Measurements from ENCODE around the gene CEP350.

Gene CEP350

GRCh38 chr1:180103819-180104218 is 149.2 kb downstream of the CEP350 start:
- H3K27me3 ChIP-seq (ENCODE audit: low read depth, low read length), result no peaks in the 10 kb centered on the region
- H3K27ac ChIP-seq (ENCODE audit: low read length), result no peak overlapping the region
- H3K4me3 ChIP-seq (ENCODE audit: low read depth in 1 of 2, low read length in 2 of 2), result no peak overlapping the region
- H3K4me1 ChIP-seq (ENCODE audit: control insufficient read depth in 1 of 2, insufficient read depth in 2 of 2, low read length in 2 of 2), result peaks cover 0 to 8% of the 10 kb centered on the region in 2 donors
- H3K36me3 ChIP-seq (ENCODE audit: control insufficient read depth in 1 of 2, insufficient read depth in 2 of 2, low read length in 2 of 2), result peaks cover 18 to 24% of the 10 kb centered on the region in 2 donors
- H3K9me3 ChIP-seq (ENCODE audit: control insufficient read depth in 1 of 2, low read length in 2 of 2), result no peaks in the 10 kb centered on the region

GRCh38 chr1:180112091-180112490 is 157.5 kb downstream of the CEP350 start:
- Histone ChIP-seq H3K36me3 (ENCODE audit: control insufficient read depth in 1 of 2, insufficient read depth in 2 of 2, low read length in 2 of 2) (peaks cover 15 to 23% of the 10 kb centered on the region in 2 donors), H3K27ac (ENCODE audit: low read length) (peak overlapping the region; percentile 39), H3K9me3 (ENCODE audit: control insufficient read depth in 1 of 2, low read length in 2 of 2) (no peaks in the 10 kb centered on the region)

GRCh38 chr1:180112984-180113647 is 158.5 kb downstream of the CEP350 start:
- Histone ChIP-seq H3K27me3 (ENCODE audit: low read depth, low read length) (no peaks in the 10 kb centered on the region), H3K4me1 (ENCODE audit: control insufficient read depth in 1 of 2, insufficient read depth in 2 of 2, low read length in 2 of 2) (peaks cover 0 to 36% of the 10 kb centered on the region in 2 donors), H3K4me3 (ENCODE audit: low read depth in 1 of 2, low read length in 2 of 2) (no peak overlapping the region), H3K27ac (ENCODE audit: low read length) (peak overlapping the region; percentile 57), H3K9me3 (ENCODE audit: control insufficient read depth in 1 of 2, low read length in 2 of 2) (no peaks in the 10 kb centered on the region), H3K36me3 (ENCODE audit: control insufficient read depth in 1 of 2, insufficient read depth in 2 of 2, low read length in 2 of 2) (peaks cover 15 to 21% of the 10 kb centered on the region in 2 donors)

More at GRCh38 chr1:180112091-180112490, 157.5 kb downstream of the CEP350 start:
- Histone ChIP-seq H3K4me1 (ENCODE audit: control insufficient read depth in 1 of 2, insufficient read depth in 2 of 2, low read length in 2 of 2) (peaks cover 0 to 37% of the 10 kb centered on the region in 2 donors), H3K27me3 (ENCODE audit: low read depth, low read length) (no peaks in the 10 kb centered on the region), H3K4me3 (ENCODE audit: low read depth in 1 of 2, low read length in 2 of 2) (no peak overlapping the region)

- Histone ChIP-seq H3K27me3 (ENCODE audit: low read depth, low read length) (no peaks in the 10 kb centered on the region), H3K36me3 (ENCODE audit: control insufficient read depth in 1 of 2, insufficient read depth in 2 of 2, low read length in 2 of 2) (peaks cover 15 to 21% of the 10 kb centered on the region in 2 donors), H3K9me3 (ENCODE audit: control insufficient read depth in 1 of 2, low read length in 2 of 2) (no peaks in the 10 kb centered on the region), H3K4me1 (ENCODE audit: control insufficient read depth in 1 of 2, insufficient read depth in 2 of 2, low read length in 2 of 2) (peaks cover 0 to 28% of the 10 kb centered on the region in 2 donors), H3K27ac (ENCODE audit: low read length) (no peak overlapping the region), H3K4me3 (ENCODE audit: low read depth in 1 of 2, low read length in 2 of 2) (no peak overlapping the region)
Observed at GRCh38 chr1:180114396-180114945, 159.9 kb downstream of the CEP350 start.

- Histone ChIP-seq H3K27me3 (ENCODE audit: low read depth, low read length) (no peaks in the 10 kb centered on the region), H3K27ac (ENCODE audit: low read length) (no peak overlapping the region), H3K9me3 (ENCODE audit: control insufficient read depth in 1 of 2, low read length in 2 of 2) (no peaks in the 10 kb centered on the region), H3K4me3 (ENCODE audit: low read depth in 1 of 2, low read length in 2 of 2) (no peak overlapping the region), H3K4me1 (ENCODE audit: control insufficient read depth in 1 of 2, insufficient read depth in 2 of 2, low read length in 2 of 2) (peaks cover 0 to 26% of the 10 kb centered on the region in 2 donors), H3K36me3 (ENCODE audit: control insufficient read depth in 1 of 2, insufficient read depth in 2 of 2, low read length in 2 of 2) (peaks cover 0 to 4% of the 10 kb centered on the region in 2 donors)
Observed at GRCh38 chr1:180116964-180117763, 162.6 kb downstream of the CEP350 start.

GRCh38 chr1:180117764-180118116 is 163.1 kb downstream of the CEP350 start:
- Histone ChIP-seq H3K4me1 (ENCODE audit: control insufficient read depth in 1 of 2, insufficient read depth in 2 of 2, low read length in 2 of 2) (peaks cover 0 to 21% of the 10 kb centered on the region in 2 donors), H3K27ac (ENCODE audit: low read length) (no peak overlapping the region), H3K9me3 (ENCODE audit: control insufficient read depth in 1 of 2, low read length in 2 of 2) (no peaks in the 10 kb centered on the region), H3K36me3 (ENCODE audit: control insufficient read depth in 1 of 2, insufficient read depth in 2 of 2, low read length in 2 of 2) (no peaks in the 10 kb centered on the region), H3K4me3 (ENCODE audit: low read depth in 1 of 2, low read length in 2 of 2) (no peak overlapping the region), H3K27me3 (ENCODE audit: low read depth, low read length) (no peaks in the 10 kb centered on the region)

- no peaks in the 10 kb centered on the region for H3K36me3 ChIP-seq (ENCODE audit: control insufficient read depth in 1 of 2, insufficient read depth in 2 of 2, low read length in 2 of 2)
Observed at GRCh38 chr1:180119837-180120236, 165.2 kb downstream of the CEP350 start.

GRCh38 chr1:180123463-180123936 is 168.9 kb downstream of the CEP350 start:
- Histone ChIP-seq H3K27me3 (ENCODE audit: low read depth, low read length) (no peaks in the 10 kb centered on the region), H3K27ac (ENCODE audit: low read length) (no peak overlapping the region), H3K4me1 (ENCODE audit: control insufficient read depth in 1 of 2, insufficient read depth in 2 of 2, low read length in 2 of 2) (no peaks in the 10 kb centered on the region), H3K4me3 (ENCODE audit: low read depth in 1 of 2, low read length in 2 of 2) (no peak overlapping the region), H3K9me3 (ENCODE audit: control insufficient read depth in 1 of 2, low read length in 2 of 2) (no peaks in the 10 kb centered on the region), H3K36me3 (ENCODE audit: control insufficient read depth in 1 of 2, insufficient read depth in 2 of 2, low read length in 2 of 2) (no peaks in the 10 kb centered on the region)

More at GRCh38 chr1:180119837-180120236, 165.2 kb downstream of the CEP350 start:
- H3K9me3 ChIP-seq (ENCODE audit: control insufficient read depth in 1 of 2, low read length in 2 of 2), result no peaks in the 10 kb centered on the region
- no peaks in the 10 kb centered on the region for H3K27me3 ChIP-seq (ENCODE audit: low read depth, low read length)
- H3K4me1 ChIP-seq (ENCODE audit: control insufficient read depth in 1 of 2, insufficient read depth in 2 of 2, low read length in 2 of 2), result peaks cover 0 to under 1% of the 10 kb centered on the region in 2 donors
- H3K4me3 ChIP-seq (ENCODE audit: low read depth in 1 of 2, low read length in 2 of 2), result no peak overlapping the region
- H3K27ac ChIP-seq (ENCODE audit: low read length), result no peak overlapping the region

GRCh38 chr1:180130651-180131050 is 176.0 kb downstream of the CEP350 start:
- Histone ChIP-seq H3K27me3 (ENCODE audit: low read depth, low read length) (no peaks in the 10 kb centered on the region), H3K36me3 (ENCODE audit: control insufficient read depth in 1 of 2, insufficient read depth in 2 of 2, low read length in 2 of 2) (no peaks in the 10 kb centered on the region), H3K4me1 (ENCODE audit: control insufficient read depth in 1 of 2, insufficient read depth in 2 of 2, low read length in 2 of 2) (no peaks in the 10 kb centered on the region), H3K4me3 (ENCODE audit: low read depth in 1 of 2, low read length in 2 of 2) (no peak overlapping the region), H3K9me3 (ENCODE audit: control insufficient read depth in 1 of 2, low read length in 2 of 2) (no peaks in the 10 kb centered on the region), H3K27ac (ENCODE audit: low read length) (no peak overlapping the region)

GRCh38 chr1:180131510-180131909 is 176.9 kb downstream of the CEP350 start:
- Histone ChIP-seq H3K27me3 (ENCODE audit: low read depth, low read length) (no peaks in the 10 kb centered on the region), H3K4me1 (ENCODE audit: control insufficient read depth in 1 of 2, insufficient read depth in 2 of 2, low read length in 2 of 2) (no peaks in the 10 kb centered on the region), H3K36me3 (ENCODE audit: control insufficient read depth in 1 of 2, insufficient read depth in 2 of 2, low read length in 2 of 2) (no peaks in the 10 kb centered on the region), H3K4me3 (ENCODE audit: low read depth in 1 of 2, low read length in 2 of 2) (no peak overlapping the region), H3K9me3 (ENCODE audit: control insufficient read depth in 1 of 2, low read length in 2 of 2) (no peaks in the 10 kb centered on the region), H3K27ac (ENCODE audit: low read length) (no peak overlapping the region)

GRCh38 chr1:180133193-180133592 is 178.6 kb downstream of the CEP350 start:
- Histone ChIP-seq H3K36me3 (ENCODE audit: control insufficient read depth in 1 of 2, insufficient read depth in 2 of 2, low read length in 2 of 2) (no peaks in the 10 kb centered on the region), H3K27me3 (ENCODE audit: low read depth, low read length) (no peaks in the 10 kb centered on the region), H3K4me1 (ENCODE audit: control insufficient read depth in 1 of 2, insufficient read depth in 2 of 2, low read length in 2 of 2) (no peaks in the 10 kb centered on the region), H3K27ac (ENCODE audit: low read length) (no peak overlapping the region), H3K9me3 (ENCODE audit: control insufficient read depth in 1 of 2, low read length in 2 of 2) (no peaks in the 10 kb centered on the region), H3K4me3 (ENCODE audit: low read depth in 1 of 2, low read length in 2 of 2) (no peak overlapping the region)
